HL-60/S4 treated with retinoic acid at 250 ng/mL for 4 days and 3 days (cell line): ENCODE results near the gene PPP2R5C.
"Not testable (repeated sequence)": the region's sequence is repeated elsewhere in the genome, so short reads cannot be mapped to it uniquely, and the experiment has no call there.

Experiments used
- in situ Hi-C: fragments of 300-500 bp; cut with MboI; formaldehyde crosslinking; loops from 2 replicates; pipeline ENCODE4 v1.7.0; 2022; ENCODE audit warnings: low sequenced_read_pairs

The PPP2R5C gene

DNA sequence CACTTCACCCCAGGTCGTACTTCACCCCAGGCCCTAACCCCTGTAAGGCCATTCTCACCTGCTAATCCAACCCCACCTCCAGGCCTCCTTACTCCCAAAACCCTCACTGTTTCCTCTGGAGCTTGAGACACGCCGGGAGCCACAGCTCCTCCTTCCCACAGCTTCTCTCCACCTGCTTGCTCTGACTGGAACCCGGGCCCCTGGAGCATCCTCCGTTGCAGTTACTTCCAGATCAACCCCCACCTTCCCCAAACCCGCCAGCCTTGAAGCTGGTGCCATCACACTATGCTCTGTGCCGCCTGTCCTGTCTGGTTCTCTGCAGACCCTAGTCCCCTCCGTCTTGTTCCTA lies 34.6 kb upstream of the PPP2R5C start:
- in situ Hi-C loops = no loop called here

DNA sequence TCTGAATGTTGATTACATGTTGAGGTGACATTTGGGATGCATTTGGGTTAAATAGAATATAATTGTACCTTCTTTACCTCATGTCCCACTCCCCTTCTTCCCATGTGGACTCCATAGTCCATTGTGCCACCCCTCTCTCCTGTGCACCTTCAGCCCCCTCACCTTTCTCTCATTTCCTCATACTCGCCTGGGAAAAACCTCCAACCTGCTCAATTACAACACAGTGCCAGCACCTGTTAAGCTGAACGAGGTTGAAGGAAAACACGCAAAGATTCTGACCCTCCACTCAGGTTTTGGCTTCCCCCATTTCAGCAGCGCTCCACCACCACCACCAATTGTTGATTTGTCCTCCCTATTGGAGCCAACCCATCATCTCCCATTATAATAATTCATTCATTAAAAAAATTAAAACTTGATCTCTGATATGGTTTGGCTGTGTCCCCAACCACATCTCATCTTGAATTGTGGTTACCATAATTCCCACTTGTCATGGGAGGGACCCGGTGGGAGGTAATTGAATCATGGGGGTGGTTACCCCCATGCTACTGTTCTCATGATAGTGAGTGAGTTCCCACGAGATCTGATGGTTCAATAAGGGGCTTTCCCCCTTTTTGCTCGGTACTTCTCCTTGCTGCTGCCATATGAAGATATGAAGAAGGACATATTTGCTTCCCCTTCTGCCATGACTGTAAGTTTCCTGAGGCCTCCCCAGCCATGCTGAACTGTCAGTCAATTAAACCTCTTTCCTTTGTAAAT lies 33.7 kb upstream of the PPP2R5C start:
- in situ Hi-C loops = no loop called here

DNA sequence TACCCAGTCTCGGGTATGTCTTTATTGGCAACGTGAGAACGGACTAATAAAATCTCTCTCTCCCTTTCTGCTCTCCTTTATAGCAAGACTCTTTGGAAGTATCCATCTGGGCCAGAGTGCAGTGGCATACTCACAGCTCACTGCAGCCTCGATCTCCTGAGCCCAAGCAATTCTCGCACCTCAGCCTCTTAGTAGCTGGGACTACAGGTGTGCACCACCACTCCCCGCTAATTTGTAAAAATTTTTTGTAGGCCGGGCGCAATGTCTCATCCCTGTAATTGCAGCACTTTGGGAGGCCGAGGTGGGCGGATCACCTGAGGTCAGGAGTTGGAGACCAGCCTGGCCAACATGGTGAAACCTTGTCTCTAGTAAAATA lies 33.2 kb upstream of the PPP2R5C start:
- in situ Hi-C loops = no loop called here

DNA sequence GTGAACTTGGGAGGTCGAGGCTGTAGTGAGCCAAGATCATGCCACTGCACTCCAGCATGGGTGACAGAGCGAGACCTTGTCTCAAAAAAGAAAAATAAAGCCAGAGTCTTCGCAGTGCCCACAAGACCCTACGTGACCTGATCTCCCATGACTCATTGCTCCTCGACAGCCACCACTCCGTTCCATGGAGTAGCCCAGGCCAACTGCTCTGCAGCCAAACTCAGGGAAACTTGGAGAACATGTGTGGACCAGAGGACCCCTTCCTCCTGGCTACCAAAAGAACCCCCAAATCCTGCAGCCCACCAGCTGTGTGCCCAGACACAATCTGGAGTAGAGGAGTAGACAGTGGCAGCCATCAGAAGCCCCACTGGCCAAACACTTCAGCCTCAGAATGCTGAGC lies 32.1 kb upstream of the PPP2R5C start:
- in situ Hi-C loops = no loop called here

DNA sequence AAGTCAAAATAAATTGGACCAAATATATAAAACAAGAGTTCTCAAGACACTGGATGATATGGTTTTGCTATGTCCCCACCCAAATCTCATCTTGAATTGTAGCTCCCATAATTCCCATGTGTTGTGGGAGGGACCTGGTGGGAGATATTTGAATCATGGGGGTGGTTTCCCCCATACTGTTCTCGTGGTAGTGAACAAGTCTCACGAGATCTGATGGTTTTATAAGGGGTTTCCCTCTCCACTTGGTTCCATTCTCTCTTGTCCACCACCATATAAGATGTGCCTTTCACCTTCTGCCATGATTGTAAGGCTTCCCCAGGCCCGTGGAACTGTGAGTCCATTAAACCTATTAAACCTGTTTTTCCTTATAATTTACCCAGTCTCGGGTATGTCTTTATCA lies 31.4 kb upstream of the PPP2R5C start:
- in situ Hi-C loops = not testable (repeated sequence)

DNA sequence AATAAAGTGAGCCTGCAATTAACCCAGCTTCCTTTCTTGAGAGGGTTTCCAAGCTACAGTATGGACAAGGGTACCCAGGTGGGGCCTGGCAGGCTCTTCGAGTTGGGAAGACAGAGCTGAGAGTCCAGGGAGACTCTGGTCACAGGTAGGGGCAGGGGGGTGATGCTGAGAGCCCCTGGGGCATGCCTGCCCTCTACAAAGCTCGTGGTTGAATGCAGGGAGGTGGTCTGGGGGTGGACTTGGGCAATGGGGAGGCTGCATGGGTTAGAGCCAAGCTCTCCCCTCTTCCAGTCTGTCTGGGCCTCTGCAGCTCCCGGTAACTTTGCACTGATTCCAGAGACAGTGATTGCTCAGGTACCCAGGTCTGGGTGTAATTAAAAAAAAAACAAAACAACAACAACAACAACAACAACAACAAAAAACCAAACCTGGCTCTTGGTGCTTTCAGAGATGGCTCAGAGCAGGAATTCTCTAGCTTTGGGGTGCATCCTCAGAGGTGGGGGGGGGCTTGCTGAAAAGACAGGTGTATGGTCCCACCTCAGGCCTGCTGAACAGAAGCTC lies 30.8 kb upstream of the PPP2R5C start:
- in situ Hi-C loops = no loop called here

DNA sequence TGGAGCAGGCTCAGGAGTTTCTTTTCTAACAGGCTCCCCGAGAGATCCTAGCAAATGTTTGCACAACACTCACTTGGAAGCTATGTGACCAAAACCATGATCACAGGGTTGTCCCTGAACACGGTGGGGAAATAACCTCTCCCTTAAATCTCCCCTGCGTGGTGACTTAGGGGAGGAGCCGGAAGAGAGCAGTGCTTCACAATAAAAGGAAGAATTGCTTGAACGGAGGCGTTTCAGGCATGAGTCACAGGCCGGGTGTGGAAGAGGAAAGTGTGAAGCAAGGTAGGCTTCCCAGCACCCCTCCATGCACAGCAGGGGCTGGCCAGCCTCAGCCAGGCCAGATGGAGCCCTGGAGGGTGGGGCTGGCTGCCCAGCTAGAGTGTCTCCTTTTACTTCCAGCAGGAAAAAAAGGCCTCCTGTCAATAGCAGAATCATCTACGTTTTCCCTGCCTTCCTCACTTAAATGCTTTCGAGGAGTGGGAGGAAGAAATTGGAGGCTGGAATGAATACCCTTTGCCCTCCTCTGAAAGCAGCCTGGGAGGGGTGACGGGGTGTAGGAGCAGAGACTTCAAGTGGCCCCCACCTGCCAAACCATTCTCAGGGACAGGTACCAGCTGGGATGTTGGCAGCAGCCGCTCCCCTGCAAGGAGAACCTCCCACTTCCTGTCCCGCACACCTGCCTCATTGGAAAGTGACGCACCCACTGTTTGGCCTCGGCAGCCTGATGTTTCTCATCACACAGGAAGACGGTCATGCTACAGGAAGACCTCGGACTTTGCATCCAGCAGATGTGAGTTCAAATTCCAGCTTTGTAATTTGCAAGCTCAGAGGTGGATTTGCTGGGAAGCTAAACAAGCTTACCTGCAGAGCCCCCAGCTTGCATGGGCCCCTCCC lies 30.1 kb upstream of the PPP2R5C start:
- in situ Hi-C loops = no loop called here

DNA sequence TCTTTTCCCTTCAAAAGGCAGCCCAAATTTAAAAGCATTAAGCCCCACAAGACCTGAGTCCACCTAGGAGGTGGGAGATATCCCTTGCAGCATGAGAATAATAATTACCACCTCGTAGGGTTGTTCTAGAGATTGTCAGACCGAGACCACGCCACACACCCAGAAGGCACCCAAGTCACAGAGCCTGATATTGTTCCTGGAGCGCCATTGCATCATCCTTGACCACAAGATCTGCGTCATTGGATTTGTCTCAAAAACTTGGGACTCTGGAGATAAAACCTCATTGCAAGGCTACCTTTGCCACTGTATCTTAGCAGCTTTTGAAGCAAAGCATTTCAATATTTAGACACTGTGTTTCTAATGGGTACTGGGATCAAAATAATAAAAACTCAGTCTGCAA lies 29.4 kb upstream of the PPP2R5C start:
- in situ Hi-C loops = no loop called here

DNA sequence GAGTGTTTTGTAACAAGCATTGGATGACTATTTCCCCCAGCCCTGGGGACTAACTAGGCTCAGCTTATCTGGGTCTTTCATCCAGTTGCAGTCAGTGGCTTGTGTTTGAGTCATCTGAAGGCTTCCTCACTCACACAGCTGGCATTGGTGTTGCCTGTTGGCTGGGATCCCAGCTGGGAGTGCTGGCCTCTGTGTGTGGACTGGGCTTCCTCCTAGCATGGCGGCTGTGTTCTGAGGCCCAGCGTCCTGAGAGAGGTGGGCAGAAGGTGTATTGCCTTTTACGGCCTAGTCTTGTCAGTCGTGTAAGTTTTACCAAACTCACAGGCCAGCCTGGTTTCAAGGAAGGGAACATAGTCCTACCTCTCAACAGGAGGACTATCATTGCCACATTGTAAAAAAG lies 28.3 kb upstream of the PPP2R5C start:
- in situ Hi-C loops = no loop called here

DNA sequence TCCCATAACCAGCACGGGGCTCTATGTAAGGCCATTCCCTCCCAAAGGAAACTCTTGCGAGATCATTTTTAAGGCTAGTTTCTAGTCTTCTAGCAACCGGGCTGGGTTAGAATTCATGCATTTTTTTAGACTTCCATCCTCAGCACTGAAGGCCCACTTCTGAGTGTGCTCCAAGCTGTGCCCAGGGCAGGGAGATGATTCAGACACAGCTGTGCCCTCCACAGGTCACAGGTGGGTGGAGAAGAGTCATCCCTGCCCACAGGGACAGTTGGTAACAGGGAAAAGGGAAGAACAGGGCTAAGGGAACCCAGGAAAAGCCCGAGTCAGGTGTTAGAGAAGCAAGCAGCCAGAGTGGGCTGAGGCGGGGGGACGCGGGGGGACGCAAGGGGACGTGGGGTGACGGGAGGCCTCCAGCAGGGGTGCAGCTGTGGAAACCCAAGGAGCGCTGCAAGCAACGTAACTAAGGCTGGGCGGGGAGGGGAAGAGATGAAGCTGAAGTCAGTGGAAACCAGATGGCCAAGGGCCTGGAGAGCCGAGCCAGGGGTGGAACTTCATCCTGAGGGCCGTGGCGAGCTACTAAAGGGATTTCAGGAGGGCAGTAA lies 27.2 kb upstream of the PPP2R5C start:
- in situ Hi-C loops = no loop called here

DNA sequence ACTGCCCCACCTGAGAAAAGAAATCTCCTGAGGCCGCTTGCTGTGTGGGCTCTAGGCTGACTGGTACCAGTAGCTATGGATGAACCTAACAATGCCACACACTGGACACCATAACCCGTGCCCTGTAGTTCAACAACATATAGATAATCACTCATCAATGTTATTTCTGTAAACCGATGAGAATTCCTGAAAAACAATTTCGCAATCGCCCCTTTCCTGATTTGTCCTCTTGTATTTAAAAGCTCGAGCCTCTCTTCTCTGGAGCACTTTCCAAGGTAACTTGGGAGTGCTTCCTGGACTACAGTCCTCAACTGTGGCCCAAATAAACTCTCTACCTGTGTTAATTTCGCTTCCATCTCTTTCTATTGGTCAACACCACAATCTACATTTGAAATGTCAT lies 26.1 kb upstream of the PPP2R5C start:
- in situ Hi-C loops = no loop called here

DNA sequence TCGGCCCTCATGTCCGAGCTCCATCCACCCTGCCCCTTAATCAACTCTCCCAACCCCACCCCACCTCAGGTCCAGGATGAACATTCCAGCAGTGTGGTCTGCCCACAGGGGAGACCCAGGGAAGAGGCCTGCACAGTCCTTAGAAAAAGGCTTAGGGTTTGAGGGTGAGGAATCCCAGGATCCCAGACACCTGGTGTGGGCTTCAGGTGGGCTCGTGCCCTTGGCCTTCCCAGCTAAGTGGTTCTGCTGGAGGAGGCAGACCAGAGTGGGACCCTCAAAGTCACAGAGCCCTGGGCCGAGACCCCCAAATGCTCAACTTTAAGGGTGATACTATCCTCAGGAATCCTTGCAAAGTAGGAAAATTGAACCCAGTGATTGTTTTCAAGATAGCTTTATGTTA lies 25.4 kb upstream of the PPP2R5C start:
- in situ Hi-C loops = no loop called here

DNA sequence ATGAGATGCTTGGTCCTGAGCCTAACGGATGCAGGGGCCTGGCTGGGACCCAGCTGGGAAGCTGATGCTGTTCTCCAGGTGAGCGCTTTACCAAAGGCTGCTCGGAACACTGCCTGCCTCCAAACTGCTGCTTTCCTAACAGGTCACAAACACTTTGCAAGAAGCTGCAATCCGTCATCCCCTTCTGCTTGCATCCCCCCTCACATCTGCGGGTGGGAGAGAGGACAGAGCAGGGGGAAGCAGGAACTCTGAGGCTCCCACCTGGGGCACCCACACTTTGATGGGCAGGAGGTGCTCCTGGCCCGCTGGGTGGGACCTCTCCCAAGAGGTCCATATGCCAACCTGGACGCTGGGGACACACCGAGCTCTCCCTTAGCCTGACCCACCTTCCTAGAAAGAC lies 24.9 kb upstream of the PPP2R5C start:
- in situ Hi-C loops = no loop called here

DNA sequence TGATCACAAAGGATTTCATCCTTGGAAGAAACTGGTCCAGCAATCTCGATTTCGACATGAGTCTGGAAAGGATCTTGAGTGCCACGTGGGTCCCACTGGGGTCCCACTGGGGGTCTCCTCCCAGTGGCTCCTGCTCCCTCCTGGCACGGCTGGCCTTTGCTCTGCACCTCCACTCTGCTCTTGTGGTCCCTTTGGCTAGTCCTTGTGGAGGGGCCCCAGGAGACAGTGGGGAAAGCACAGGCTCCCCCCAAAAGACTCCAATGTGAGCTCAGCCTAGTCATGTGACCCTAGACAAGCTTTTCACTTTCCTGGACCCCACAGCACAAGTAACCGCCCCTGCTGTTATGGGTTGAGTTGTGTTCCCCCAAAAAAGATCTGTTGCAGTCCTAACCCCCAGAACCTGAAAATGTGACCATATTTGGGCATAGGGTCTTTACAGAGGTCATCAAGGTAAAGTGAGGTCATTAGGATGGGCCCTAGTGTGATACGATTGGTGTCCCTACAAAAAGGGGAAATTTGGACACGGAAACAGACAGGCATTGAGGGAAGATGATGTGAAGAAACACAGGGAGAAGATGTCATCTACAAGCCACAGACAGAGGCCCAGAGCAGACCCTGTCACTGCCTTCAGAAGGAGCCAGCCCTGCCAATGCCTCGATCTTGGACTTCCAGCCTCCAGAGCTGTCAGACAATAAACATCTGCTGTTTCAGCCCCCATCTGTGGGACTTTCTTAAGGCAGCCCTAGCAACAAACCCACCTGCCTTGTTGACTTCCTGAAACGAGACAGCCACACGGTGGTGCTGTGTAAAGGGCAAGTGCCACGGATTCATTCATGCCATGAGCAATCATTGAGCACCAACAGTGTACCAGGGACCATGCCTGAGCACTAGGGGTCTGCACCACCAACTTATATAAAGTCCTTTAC lies 23.8 kb upstream of the PPP2R5C start:
- in situ Hi-C loops = no loop called here

DNA sequence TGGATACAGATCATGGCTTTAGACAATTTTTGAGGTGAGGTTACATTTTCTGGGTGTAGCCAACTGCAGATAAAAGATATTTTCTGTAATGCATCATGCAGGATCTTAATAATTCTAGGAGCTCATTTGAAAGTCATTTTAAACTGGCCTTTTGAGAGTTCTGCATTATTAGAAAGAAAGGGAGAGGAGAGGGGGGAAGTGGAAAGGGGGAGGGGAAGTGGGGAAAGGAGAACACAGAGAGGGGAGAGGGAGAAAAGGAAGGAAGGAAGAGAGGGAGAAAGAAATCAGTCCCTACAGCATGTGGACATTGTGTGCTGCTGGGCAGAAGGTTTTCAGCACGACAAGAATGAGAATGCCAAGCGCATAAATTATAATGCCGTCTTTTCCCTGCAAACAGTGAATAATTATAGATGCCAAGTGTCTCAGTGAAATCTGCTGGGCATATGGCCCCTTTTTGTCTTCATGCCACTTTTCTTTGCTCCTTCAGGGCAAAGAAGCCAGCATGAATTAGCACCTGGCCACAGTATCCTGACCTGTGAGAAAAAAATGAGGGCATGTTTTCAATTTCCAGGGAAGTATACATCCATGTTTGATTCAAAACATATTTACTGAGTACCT lies 22.7 kb upstream of the PPP2R5C start:
- in situ Hi-C loops = no loop called here

DNA sequence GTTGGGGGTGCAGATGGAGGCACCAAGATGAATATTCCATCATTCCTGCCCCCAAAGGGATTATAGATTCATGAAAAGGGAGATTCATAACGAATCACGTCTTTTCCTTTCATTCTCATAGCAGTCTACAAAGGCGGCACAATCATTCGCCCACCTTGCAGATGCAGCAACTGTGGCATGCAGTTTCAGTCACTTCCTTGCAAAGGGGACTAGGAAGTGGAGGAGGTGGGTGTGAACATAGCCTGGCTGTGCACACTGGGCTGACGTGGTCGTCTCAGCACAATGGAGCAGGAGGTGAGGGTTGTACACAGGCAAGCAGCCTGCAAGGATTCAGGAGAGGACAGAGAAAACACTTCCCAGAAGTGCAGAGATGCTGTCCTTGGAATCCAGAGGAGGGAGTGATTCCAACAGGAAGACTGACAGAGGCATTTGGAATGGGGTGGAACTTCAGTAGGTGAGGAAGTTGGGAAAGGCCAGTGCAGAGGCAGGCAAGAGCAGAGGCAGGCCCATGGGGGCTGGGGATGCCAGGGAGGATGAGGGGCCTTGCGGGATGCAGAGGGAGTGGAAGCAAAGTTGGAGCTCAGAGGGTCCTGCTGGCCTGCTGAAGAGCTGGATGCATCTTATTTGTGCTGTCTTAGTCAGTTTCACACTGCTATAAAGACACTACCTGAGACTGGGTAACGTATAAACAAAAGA lies 21.9 kb upstream of the PPP2R5C start:
- in situ Hi-C loops = no loop called here

DNA sequence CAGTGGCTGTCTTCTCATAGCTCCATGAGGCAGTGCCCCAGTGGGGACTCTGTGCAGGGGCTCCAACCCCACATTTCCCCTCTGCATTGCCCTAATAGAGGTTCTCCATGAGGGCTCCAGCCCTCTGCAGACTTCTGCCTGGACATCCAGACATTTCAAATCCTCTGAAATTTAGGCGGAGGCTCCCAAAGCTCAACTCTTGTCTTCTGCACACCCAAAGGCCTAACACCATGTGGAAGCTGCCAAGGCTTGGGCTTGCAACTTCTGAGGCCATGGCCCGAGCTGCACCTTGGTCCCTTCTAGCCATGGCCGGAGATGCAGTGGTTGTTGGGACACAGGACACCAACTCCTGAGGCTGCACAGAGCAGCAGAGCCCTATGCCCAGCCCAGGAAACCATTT lies 20.5 kb upstream of the PPP2R5C start:
- in situ Hi-C loops = no loop called here

DNA sequence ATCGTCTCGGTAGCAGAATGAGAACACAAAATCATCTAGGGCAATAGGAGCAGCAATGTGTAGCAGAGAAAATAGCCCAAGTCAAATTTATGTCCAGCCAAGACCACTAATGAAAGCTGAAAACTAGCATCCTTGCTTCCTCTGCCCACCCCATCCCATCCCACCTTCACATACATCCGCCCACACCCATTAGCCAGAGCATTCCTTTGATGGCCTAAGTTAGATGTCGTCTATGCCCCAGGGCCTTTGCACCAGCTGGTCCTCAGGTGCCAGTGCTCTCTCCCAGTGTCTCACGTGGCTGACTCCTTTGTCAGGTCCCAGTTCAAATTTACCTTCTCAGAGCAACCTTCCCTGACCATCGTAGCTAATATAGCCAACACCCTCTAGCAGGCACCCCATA lies 17.8 kb upstream of the PPP2R5C start:
- in situ Hi-C loops = no loop called here

DNA sequence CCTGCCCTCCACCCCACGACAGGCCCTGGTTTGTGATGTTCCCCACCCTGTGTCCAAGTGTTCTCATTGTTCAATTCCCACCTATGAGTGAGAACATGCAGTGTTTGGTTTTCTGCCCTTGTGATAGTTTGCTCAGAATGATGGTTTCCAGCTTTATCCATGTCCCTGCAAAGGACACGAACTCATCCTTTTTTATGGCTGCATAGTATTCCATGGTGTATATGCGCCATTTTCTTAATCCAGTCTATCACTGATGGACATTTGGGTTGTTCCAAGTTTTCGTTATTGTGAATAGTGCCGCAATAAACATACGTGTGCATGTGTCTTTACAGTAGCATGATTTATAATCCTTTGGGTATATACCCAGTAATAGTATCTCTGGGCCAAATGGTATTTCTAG lies 17.1 kb upstream of the PPP2R5C start:
- in situ Hi-C loops = not testable (repeated sequence)

DNA sequence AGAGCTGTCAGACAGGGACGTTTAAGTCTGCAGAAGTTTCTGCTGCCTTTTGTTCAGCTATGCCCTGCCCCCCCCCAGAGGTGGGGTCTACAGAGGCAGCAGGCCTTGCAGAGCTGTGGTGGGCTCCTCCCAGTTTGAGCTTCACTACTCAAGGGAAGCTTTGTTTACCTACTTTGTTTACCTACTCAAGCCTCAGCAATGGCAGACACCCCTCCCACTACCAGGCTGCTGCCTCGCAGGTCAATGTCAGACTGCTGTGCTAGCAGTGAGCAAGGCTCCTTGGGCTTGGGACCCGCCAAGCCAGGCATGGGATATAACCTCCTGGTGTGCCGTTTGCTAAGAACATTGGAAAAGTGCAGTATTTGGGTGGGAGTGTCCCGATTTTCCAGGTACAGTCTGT lies 11.8 kb upstream of the PPP2R5C start:
- in situ Hi-C loops = not testable (repeated sequence)
